AG20443 (cell line): ENCODE measurements around the gene HDGF.

Experiments
- DNase-seq: peaks from one replicate; pipeline ENCODE4 v3.0.0; 2012; ENCODE audit warnings: low spot score, mixed read lengths

HDGF gene

DNA sequence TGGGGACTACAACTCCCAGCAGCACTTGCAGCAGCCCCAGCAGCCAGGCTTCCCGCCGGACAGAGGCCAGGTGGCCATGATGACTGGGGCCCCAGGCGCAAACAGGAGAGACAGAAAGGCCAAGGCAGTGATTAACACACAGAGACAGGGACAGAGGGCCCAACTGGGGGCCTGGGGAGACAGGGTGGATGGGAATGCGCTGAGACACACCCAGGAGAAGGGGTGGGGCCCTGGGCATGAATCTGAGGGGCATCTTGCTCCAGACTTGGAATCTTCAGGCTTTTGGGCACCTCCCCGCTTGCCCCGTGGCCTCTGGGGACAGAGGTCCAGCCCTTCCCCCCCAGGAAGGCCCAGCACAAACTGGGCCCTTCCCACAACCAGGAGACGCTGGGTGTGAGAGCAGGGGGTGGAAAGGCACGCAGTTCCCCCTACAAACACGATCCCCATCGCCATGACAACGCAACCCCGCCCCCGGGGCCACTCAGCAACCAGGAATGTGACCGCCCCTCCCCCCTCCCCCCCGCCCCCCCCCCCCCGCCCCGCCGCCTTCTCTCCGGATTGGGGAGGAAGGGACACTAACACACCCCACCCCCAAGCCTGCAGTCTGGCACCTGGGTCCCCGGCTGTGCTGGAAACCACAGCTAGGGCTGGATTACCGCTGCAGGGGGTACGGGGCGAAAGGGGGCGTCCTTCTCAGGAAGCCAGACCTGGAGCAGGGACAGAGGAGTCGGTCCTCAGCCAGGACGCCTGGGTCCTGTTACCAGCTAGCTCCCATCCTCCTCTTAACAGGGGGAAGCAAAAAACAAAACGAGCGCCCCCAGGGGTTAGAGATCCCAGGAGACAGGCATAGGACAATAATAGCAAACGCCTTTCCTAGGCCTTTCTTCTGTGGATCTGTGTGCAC, 4.5 kb downstream of the HDGF start:
- DNase-seq, result peak; percentile 96

DNA sequence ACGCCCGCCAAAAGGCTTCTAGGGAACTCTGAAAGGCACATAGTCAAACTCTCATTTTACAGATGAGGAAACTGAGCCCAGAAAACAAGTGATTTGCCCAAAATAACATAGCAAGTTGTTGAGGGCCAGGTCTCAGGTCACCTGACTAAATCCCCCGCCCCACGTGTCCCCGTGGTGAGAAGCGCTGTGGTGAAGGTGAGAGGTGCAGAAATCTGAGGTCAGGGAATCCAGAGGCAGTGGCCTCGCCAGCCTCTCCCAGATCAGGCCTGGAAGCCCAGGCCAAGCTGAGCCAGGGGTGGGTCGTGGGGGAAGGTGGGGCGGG, 5.1 kb downstream of the HDGF start:
- no peak for DNase-seq

DNA sequence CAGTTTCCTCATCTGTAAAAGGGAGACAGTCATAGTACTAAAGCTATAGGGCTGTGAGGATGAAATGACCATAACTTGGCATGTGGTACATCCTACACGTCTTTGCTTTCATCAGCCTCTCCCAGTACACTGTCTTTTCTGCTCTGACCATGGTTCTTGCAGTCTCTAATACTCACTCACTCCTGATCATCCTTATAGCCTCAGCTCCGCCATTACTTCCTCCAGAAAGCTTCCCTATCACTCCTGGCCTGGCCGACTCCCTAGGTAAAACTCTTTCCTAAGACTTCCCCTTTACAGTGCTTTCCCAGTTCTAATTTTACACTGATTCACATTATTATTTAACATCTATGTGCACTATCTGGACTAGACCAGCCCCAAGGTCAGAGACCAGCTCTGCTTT, 5.6 kb downstream of the HDGF start:
- DNase-seq, result no peak

DNA sequence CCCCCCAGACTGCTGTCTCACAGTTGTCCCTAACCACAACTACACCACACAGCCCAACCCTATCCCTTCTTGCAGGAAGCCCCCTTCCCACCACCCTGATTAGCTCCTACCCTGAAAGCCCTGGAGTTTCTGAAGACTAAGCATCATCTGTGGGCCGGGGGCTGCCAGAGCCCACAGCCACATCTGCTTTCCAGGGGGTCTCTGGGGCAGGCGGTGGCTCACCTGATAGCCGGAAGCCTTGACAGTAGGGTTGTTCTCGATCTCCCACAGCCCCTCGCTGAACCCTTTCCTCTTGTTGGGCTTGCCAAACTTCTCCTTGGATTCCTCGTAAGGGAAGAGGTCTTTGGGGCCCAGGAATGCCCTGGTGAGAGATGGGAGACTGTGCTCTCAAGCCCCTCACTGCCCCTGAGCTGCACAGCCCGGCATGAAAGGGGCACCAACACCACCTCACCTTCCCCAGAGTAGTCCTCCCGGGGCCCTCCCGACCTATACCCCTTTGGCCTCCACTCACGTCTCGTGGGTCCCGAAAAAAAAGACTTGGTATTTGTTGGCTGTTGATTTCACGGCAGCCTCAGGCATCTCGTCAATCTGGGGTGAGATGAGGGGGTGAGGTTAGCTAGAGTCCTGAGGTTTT, 6.6 kb downstream of the HDGF start:
- DNase-seq, result no peak

DNA sequence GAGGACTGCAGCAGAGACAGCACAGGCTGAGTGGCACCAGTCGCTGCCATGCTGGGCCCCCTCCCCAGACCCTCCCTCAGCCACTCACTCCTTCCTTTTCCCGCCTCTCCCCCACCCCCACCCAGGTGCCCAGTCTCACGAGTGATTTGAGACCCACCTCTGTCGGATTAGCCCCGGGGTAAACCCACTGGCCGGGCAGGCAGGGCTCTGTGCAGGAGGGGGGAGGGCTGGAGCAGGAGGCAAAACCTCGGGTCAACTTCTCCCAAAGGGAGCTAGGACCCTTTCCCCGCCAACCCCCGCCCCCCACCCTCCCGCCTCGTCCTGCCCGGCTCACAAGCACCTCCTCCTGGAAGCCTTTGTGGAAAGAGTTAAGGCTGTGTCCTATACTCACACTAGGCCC, 7.1 kb downstream of the HDGF start:
- DNase-seq, result no peak

DNA sequence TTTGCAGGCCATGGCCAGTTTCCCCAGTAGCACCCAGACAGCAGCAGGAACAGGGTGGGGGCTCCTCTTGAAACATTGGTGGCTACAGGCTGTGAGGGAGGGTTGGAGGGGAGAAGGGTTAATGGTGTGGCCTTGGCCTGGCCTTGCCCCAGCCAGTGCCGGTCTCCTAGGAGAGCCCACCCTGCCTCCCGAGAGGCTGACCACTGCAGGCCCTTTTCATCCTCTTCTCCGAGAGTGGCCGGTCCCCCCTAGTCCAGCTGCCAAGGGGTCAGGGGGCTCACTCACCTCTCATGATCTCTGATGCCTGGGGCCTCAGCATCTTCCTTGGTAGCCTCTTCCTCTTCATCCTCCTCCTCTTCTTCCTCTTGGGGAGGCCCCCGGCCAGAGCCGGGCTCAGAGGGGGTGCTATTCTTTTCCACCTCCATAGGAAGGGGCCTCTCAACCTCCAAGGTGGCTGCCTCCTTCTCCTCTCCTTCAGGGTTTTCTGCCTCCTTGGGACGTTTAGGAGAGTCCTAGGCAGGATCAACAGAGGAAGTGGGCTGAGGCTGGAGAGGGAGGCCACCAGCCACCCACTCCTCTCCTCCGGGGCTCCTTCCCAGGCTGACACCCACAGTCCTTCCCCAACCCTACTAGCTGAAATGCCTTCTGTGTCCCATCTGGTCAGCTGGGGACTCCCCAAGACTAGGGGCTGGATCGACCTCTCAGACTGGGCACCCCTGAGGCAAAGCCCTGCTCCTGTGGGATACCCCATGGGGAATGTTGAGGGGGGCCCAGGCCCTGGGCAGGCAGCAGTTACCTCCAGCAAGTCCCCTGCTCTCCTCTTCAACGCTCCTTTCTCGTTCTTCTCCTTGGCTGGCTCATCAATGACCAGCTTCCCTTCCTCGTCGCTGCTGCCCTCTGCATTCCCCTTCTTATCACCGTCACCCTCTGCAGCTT, 7.8 kb downstream of the HDGF start:
- DNase-seq, result no peak

DNA sequence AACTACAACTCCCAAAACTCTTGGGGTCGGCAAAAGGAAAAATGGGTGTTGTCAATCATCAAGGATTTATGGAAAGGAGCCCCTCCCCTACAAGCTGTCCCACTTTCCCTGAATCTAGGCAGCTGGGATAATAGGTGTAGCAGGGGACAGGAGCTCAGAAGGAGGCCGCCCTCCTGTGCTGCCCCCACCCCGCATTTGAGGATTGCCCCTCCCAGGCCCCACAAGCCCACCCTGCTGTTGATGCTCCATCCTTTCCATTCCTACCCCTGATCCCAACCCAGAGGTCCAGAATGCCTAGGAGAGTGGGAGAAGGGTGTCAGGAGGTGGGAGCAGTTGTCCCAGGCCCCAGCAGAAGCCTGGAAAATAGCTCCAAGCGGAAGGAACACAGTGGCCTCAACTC, 8.7 kb downstream of the HDGF start:
- DNase-seq, result no peak

DNA sequence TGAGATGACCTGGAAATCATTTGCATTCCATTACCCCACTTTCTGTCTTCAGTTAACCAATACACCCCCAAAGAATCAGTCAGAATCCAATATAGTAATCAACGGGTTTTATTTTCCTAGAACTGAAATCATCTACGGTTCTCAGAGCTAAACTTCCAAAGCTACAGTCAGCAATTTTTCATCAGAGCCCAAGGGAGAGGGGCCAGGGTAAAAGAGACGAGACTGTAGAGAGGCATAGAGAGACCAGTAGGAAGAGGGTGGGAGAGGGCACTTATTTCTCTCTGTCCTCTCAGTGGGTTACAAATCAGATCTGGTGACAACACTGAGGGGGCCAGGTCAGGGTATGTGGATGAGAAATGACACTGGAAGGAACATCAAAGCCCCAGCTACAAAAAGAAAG, 9.5 kb downstream of the HDGF start:
- no peak for DNase-seq

DNA sequence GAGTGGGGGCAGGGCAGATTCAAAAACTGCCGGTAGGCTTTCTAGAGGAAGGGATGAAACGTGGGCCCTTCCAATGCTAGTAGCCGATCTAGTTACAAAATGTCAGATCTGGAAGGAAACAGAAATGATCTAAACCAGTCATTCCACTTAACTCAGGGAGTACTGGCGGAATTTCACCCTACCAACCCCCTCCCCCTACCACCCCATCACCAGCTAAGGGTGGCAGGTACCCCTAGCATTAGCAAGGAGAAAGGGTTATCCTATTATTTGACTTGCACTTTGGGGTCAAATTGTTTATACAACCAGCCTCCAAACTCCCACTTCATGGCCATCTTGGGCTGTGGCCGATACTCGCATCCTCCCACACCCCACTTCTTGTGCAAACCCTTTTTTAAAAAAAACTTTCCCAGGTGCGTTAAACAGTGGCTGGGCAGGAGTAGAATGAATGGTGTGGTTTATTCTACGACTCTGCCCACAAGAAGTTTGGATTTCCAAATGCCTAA, 9.9 kb downstream of the HDGF start:
- no peak for DNase-seq

DNA sequence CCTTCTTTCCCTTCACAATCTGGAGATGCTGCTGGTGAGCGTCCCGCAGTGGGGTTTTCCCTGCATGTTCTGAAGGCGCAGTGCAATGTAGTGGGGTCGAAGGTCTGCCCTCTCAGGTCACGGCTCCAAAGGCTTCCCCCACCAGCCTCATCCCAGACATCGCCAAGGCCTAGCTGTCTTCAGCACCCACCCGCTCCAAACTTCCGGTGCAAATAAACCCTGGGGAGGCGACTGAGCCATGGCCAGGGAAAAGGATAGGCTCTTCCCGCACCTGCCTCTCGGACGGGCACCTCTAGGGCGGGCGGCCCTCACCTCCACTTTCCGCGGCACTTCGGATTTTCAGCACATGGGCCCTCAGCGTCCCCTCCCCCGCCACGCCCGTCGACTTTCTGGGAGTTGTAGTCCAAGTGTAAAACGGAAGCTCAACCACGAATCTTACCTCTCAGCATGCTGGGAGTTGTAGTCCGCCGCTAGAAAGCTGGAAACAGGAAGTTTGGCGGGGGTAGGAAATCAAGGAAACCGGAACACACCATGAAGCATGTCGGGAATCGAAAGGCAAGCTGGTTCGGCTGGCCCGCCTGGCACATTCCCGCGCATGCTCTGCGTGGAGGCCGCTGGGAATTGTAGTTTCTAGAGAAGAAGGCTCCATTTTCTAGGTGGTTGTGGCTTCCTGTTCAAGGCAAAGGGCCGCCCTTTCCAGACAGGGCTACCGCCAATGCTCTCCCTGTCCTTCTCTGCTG, 10.6 kb downstream of the HDGF start, which contains the start of gene MRPL24:
TSS of gene MRPL24 (minus strand) at position 348 of the 740 bp plus-strand sequence. CDS start 2,384 bp downstream, outside the sequence.
- DNase-seq, result peak; percentile 96

DNA sequence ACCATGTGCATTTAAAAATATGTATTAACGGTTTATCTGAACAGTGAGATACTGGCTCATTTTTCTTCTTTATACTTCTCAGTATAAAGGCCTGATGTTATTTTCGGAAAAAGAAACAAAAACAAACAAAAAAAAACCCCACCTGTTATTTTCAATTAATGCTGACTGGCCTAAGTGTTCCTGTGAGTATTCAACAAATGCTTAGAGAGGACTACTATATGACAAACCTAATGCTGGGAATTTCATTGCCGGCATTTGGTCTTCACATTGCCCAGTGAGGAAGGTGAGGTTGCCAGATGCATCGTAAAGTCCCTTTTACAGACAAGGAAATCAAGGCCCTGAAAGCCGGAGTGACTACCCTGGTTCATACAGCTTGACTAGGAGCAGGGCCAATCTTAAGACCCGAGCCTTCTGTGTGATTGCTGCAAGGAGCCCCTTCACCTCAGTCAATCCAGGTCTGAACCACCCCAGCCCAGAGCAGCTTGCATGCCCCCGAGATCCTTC, 11.2 kb downstream of the HDGF start:
- DNase-seq, result no peak

DNA sequence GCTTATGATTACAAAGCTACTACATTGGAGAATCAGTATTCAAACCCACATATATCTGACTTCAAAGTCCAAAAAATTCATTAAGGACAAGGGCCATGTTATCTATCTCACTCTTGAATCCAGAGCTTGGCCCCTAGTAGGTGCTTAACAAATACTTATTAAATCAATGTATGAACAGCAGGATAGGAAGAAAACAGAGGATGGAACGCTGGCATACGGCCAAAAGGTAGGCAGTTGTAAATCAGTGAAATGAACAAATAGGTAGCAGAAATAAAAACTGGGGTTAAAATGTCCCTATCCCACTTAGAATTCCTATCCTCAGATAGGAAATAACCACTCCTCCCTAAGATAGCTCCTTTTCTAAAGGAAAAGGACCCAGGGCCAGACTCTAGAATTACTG, 12.6 kb downstream of the HDGF start:
- no peak for DNase-seq

DNA sequence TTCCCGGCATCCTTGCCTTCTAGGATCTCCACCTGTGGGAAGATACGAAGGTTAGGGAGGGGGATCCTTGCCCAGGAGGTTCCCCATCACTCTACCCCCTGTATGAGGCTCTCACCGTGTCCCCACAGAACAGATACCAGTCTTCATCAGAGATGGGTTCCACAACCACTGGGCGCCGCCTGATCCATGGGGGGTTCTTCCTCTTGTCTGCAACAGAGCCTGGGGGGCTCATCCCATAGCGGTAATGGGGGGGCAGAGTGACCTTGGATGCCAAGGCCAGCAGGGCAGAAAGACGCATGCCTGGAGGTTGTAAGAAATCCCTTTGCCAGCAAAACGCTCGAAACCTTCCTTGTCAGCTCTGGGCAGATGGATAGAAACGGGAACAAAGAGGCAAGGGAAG, 13.1 kb downstream of the HDGF start:
- DNase-seq, result no peak

DNA sequence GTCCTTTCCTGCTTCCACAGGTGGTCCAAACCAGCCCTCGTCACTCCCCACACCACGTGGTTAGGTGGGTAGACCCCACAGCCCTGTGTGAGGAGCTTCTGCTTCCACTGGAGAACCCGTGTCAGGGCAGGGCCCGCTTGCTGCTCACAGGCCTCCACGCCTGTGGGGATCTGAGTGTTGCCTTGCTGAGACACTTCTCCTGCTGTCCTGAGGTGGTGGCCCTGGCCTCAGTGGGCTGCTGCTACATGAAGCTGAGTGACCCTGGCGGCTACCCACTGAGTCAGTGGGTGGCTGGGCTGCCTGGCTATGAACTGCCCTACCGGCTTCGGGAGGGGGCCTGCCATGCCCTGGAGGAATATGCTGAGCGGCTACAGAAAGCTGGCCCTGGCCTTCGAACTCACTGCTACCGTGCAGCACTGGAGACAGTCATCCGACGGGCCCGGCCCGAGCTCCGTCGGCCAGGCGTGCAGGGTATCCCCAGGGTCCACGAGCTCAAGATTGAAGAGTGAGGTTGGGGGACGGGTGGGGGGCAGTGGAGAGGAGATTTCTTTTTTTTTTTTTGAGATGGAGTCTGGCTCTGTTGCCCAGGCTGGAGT, 17.4 kb downstream of the HDGF start:
- no peak for DNase-seq

DNA sequence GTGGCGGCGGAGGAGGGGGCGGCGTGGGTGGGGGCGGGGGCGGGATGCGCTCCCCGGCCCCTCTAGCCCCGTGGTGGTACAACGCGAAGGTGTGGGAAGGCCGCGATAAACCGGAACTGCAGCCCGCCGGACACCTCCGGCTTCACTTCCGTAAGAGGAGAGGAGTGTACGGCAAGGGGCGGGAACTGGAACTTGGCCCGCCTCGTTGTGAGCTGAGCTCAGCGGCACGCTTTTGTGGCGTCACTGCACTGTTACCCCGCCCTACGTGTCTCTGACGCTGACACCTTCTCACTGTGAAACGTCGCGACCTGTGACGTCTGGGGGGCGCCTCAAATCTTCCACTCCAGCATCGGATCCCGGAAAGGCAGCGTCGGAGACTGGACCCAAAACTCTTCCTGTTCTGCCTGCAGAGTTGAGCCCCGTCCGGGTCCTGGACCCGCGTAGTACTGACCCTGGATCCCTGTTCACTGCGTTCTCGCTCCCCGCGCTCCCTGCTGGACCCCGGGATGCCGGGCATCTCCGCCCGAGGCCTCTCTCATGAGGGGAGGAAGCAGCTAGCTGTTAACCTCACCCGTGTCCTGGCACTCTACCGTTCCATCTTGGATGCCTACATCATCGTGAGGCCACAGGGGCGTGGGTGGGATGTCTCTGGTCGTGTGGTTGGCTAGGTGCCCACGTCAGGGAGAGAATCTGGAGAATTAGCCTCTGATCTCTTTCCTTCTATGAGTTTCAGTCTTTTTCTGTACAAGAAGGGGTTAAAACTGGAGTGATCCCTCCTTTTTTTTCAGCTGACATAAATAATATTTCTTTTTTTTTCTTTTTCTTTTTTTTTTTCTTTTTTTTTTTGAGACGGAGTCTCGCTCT, 22.6 kb downstream of the HDGF start, which contains the start of gene ISG20L2:
TSS of gene ISG20L2 (minus strand) at position 168 of the 864 bp plus-strand sequence. CDS start 1,114 bp downstream, outside the sequence.
- peak; percentile 94 for DNase-seq

DNA sequence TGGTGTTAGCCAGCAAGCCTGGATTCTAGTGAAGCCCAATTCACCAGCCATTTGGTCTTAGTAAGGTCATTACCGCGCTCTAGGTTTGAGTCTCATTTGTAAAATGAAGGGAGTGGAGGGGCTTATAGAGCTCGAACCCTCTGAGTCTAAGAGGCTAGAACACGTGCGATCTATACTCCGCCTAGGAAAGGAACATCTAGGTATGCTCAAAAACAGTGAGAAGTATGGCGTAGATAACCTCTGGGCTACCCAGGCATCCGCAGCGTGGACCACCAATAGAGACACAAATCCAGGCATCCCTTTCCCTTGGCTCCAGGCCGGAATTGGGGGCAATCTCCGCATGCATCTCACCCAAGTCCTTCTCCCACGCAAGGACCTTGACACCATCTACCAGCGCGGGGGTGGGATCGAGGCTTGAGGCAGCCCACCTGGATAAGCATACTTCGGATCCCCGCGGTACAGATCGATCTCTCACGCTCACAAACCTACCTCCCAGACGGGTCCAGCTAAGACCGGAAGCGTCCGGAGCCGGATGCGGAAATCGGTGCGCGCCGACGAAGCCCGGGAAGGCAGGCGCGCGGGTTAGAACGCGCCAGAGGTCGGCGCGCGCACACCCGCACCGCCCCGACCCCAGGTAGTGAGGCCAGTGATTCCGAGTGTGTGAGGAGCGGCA, 23.4 kb downstream of the HDGF start, which contains the start of gene METTL25B:
TSS of gene METTL25B (plus strand) at position 544 of the 673 bp plus-strand sequence. CDS start 636 bp downstream, outside the sequence.
- DNase-seq, result peak; percentile 89

DNA sequence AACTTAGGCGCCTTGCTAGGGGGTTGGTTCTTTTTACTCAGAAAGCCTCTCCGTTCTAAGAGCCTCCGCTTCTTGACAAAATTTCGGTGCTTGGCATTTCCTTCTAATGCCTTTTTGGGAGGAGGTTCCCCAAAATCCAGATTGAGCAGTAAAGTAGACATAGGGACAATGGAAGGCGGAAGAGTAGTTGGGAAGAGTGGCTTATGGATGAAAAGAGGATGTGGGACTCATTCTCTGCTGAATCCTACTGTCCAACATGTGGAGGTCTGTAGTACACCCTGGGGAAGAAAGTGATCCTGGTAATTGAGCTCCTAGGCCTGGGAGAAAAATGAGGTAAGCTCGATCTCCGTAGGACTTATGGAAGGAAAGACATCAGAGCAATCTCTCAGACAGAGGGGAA, 24.0 kb downstream of the HDGF start:
- DNase-seq, result no peak

DNA sequence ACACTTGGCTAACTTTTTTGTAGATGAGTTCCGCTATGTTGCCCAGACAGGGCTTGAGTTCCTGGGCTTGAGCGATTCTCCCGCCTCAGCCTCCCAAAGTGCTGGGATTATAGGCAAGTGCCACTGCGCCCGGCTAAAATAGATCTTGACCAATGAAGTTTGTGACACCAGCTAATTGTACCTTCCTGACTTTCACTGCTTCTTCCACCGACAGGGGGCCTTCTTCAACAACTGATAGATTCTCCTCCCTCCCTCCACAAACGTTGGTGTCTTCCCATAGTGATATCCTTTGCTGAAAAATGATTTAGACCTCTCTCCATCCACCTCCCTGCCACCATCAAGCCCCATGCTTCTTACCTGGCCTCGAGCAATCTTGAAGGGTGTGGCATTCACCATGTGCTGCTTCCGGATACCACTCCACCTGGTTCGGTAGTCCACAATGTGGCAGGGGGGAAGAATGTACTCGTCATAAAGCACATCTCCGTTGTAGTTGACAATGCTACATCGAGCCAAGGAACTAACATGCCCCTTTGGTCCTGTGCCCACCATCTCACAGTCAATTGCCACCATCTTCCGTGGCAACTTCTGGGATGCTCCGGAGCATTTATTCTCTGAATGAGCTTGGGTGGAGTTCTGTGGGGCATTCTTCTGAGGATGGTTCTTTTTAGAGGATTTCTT, 24.8 kb downstream of the HDGF start:
- peak; percentile 70 for DNase-seq
